Erythroblast (primary cell): ENCODE results near the gene DISC1.

ENCODE experiments used
- GATA1 ChIP-seq: IDR thresholded peaks from 2 replicates; pipeline ENCODE4 v1.6.1; 2011; ENCODE audit warnings: low read depth, mild to moderate bottlenecking, control low read depth, low read length, moderate library complexity
- POLR2A ChIP-seq: IDR thresholded peaks from 2 replicates; pipeline ENCODE4 v1.6.1; 2011; ENCODE audit warnings: mild to moderate bottlenecking, low read length

- no peak for TF ChIP-seq POLR2A
- no peak for TF ChIP-seq GATA1
Measured at GRCh38 chr1:231929311-231929710, 302.7 kb downstream of the DISC1 start.
